Mesenchymal stem cell (in vitro differentiated cells and primary cell): ENCODE results near the gene KCNQ2.

Source experiments
- DNase-seq: peaks from one replicate; pipeline ENCODE4 v3.0.0-alpha.2; 2013
- H2AFZ ChIP-seq: one replicate; pipeline ENCODE4 v1.6.1; 2013; ENCODE audit warnings: low read depth, mild to moderate bottlenecking, control low read depth, inconsistent platforms, low read length, moderate library complexity
- H2AK5ac ChIP-seq: 2 replicates; pipeline ENCODE4 v1.6.1; 2013; ENCODE audit warnings: low read length, moderate library complexity, mild to moderate bottlenecking, inconsistent platforms; ENCODE audit not compliant: severe bottlenecking
- H2BK120ac ChIP-seq: one replicate; pipeline ENCODE4 v1.6.1; 2013; ENCODE audit warnings: low read depth, mild to moderate bottlenecking, inconsistent platforms, low read length, moderate library complexity
- H2BK12ac ChIP-seq, 2 experiments: one replicate each; pipeline ENCODE4 v1.6.1; 2013; ENCODE audit warnings: inconsistent platforms in 2 of 2, low read length in 2 of 2, mild to moderate bottlenecking in 2 of 2, moderate library complexity in 2 of 2, control low read depth in 1 of 2
- H2BK15ac ChIP-seq: one replicate; pipeline ENCODE4 v1.6.1; 2013; ENCODE audit warnings: mild to moderate bottlenecking, low read depth, inconsistent platforms; ENCODE audit not compliant: poor library complexity, severe bottlenecking
- H2BK5ac ChIP-seq: 2 replicates; pipeline ENCODE4 v1.6.1; 2013; ENCODE audit warnings: low read depth, mild to moderate bottlenecking, low read length, control low read depth, inconsistent platforms; ENCODE audit not compliant: poor library complexity, severe bottlenecking
- H3K14ac ChIP-seq, 2 experiments: one replicate each; pipeline ENCODE4 v1.6.1; 2013; ENCODE audit warnings: inconsistent platforms in 2 of 2, low read length in 2 of 2, control low read depth in 1 of 2, mild to moderate bottlenecking in 1 of 2, moderate library complexity in 1 of 2
- H3K18ac ChIP-seq, 2 experiments: one replicate each; pipeline ENCODE4 v1.6.1; 2013; ENCODE audit warnings: inconsistent platforms in 2 of 2, low read length in 2 of 2, control low read depth in 1 of 2, low read depth in 1 of 2, mild to moderate bottlenecking in 1 of 2
- H3K23ac ChIP-seq, 2 experiments: one replicate each; pipeline ENCODE4 v1.6.1; 2013; ENCODE audit warnings: inconsistent platforms in 2 of 2, low read length in 2 of 2, mild to moderate bottlenecking in 2 of 2, moderate library complexity in 2 of 2, control low read depth in 1 of 2
- H3K27ac ChIP-seq: 2 replicates; pipeline ENCODE4 v1.5.1; 2013; ENCODE audit warnings: mild to moderate bottlenecking, moderate library complexity, low read length, control low read depth, inconsistent platforms; ENCODE audit not compliant: poor library complexity, severe bottlenecking
- H3K27me3 ChIP-seq, 2 experiments: 2 replicates each; pipeline versions ENCODE4 v1.6.1 to v1.7.0; 2013; ENCODE audit warnings: low read length in 2 of 2, mild to moderate bottlenecking in 2 of 2, moderate library complexity in 2 of 2, control low read depth in 1 of 2, inconsistent platforms in 1 of 2; ENCODE audit not compliant: control insufficient read depth in 1 of 2, insufficient read depth in 1 of 2
- H3K36me3 ChIP-seq, 2 experiments: 2 replicates each; pipeline versions ENCODE4 v1.6.1 to v1.7.0; 2013; ENCODE audit warnings: low read length in 2 of 2, control low read depth in 1 of 2, inconsistent platforms in 1 of 2, low read depth in 1 of 2, mild to moderate bottlenecking in 1 of 2; ENCODE audit not compliant: insufficient read depth in 2 of 2, control insufficient read depth in 1 of 2
- H3K4ac ChIP-seq, 2 experiments: one replicate each; pipeline ENCODE4 v1.6.1; 2013; ENCODE audit warnings: inconsistent platforms in 2 of 2, low read length in 2 of 2, mild to moderate bottlenecking in 2 of 2, moderate library complexity in 2 of 2, control low read depth in 1 of 2, low read depth in 1 of 2
- H3K4me1 ChIP-seq: 2 replicates; pipeline ENCODE4 v1.6.1; 2013; ENCODE audit warnings: low read depth, low read length, control low read depth; ENCODE audit not compliant: control insufficient read depth, insufficient read depth
- H3K4me2 ChIP-seq: 2 replicates; pipeline ENCODE4 v1.6.1; 2013; ENCODE audit warnings: low read length, mild to moderate bottlenecking, inconsistent platforms; ENCODE audit not compliant: poor library complexity, severe bottlenecking
- H3K4me3 ChIP-seq, 2 experiments: 2 replicates each; pipeline versions ENCODE4 v1.5.1 to v1.7.0; 2013; ENCODE audit warnings: low read length in 2 of 2, mild to moderate bottlenecking in 2 of 2, control low read depth in 1 of 2, low read depth in 1 of 2; ENCODE audit not compliant: insufficient read depth in 1 of 2
- H3K79me1 ChIP-seq: replicated peaks from 2 replicates; pipeline ENCODE4 v1.6.1; 2013; ENCODE audit warnings: mild to moderate bottlenecking, control low read depth, low read length, inconsistent platforms; ENCODE audit not compliant: poor library complexity, severe bottlenecking
- H3K9ac ChIP-seq: 2 replicates; pipeline ENCODE4 v1.7.0; 2013; ENCODE audit warnings: mild to moderate bottlenecking, low read length, moderate library complexity
- H3K9me3 ChIP-seq: 2 replicates; pipeline ENCODE4 v1.7.0; 2013; ENCODE audit warnings: mild to moderate bottlenecking, low read length; ENCODE audit not compliant: control insufficient read depth
- H4K8ac ChIP-seq: one replicate; pipeline ENCODE4 v1.6.1; 2013; ENCODE audit warnings: inconsistent platforms, mild to moderate bottlenecking, low read length, moderate library complexity
- H4K91ac ChIP-seq: one replicate; pipeline ENCODE4 v1.6.1; 2013; ENCODE audit warnings: mild to moderate bottlenecking, low read length, inconsistent platforms
- WGBS: methylation state at CpG from one replicate; pipeline ENCODE4 v1.1.7; 2013; ENCODE audit warnings: mixed read lengths; 5-methylcytosine and 5-hydroxymethylcytosine counted together

The KCNQ2 gene

DNA sequence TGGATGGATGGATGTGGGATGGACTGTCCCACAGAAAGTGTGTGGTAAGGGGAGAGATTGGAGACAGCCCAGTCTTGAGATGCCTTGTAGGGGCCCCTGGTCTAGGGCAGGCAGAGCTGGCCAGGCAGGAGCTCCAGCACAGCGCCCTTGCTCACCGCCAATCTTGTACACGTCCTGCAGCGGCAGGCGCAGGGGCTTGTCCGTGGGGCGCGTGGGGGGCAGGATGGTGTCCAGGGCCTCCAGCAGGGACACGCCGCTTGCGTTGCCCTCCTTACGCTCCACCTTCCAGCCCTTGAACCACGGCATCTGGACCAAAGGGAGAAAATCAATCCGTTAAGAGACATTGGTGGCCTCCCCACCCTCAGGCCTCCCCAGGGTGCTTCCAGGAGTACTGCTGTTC lies 20.5 kb upstream of the KCNQ2 start:
- no peak overlapping the region for H3K18ac ChIP-seq
- peaks cover 0 to 4% of the 10 kb centered on the region in 2 experiments for H3K36me3 ChIP-seq
- H3K4me3 ChIP-seq = no peak overlapping the region
- peaks cover 24 to 59% of the 10 kb centered on the region in 2 experiments for H3K27me3 ChIP-seq
- 96% methylated on average over 14 of the region's 14 CpGs for WGBS
- no peak overlapping the region for H3K4me2 ChIP-seq
- H3K79me1 ChIP-seq = no peaks in the 10 kb centered on the region
- no peak overlapping the region for H4K91ac ChIP-seq
- no peak overlapping the region for H2AFZ ChIP-seq
- H3K4me1 ChIP-seq = peaks cover 9% of the 10 kb centered on the region
- no peak overlapping the region for H2AK5ac ChIP-seq
- H4K8ac ChIP-seq = no peak overlapping the region
- H3K14ac ChIP-seq = no peak overlapping the region
- DNase-seq = no peak
- H2BK15ac ChIP-seq = no peak overlapping the region
- H3K9me3 ChIP-seq = peaks cover 6% of the 10 kb centered on the region
- H2BK5ac ChIP-seq = no peak overlapping the region
- H3K4ac ChIP-seq = no peak overlapping the region
- H2BK120ac ChIP-seq = no peak overlapping the region
- no peak overlapping the region for H2BK12ac ChIP-seq
- no peak overlapping the region for H3K23ac ChIP-seq
- no peak overlapping the region for H3K27ac ChIP-seq
- no peak overlapping the region for H3K9ac ChIP-seq

GRCh38 chr20:63492518-63492917 lies 20.1 kb upstream of the KCNQ2 start:
- Histone ChIP-seq H3K79me1 (no peaks in the 10 kb centered on the region), H3K14ac (no peak overlapping the region), H3K9me3 (peaks cover 6% of the 10 kb centered on the region), H4K91ac (no peak overlapping the region), H3K9ac (no peak overlapping the region), H2BK120ac (no peak overlapping the region), H2BK15ac (no peak overlapping the region), H3K4me2 (no peak overlapping the region), H2AFZ (no peak overlapping the region), H3K27me3 (peaks cover 24 to 58% of the 10 kb centered on the region in 2 experiments), H3K4me3 (no peak overlapping the region), H2AK5ac (no peak overlapping the region), H3K27ac (no peak overlapping the region), H3K4me1 (peaks cover 5% of the 10 kb centered on the region), H2BK12ac (no peak overlapping the region), H3K23ac (no peak overlapping the region), H2BK5ac (no peak overlapping the region), H3K4ac (no peak overlapping the region), H3K18ac (no peak overlapping the region), H4K8ac (no peak overlapping the region), H3K36me3 (peaks cover 0 to 4% of the 10 kb centered on the region in 2 experiments)
- no peak for DNase-seq
- 84% methylated on average over 2 of the region's 2 CpGs for WGBS

DNA sequence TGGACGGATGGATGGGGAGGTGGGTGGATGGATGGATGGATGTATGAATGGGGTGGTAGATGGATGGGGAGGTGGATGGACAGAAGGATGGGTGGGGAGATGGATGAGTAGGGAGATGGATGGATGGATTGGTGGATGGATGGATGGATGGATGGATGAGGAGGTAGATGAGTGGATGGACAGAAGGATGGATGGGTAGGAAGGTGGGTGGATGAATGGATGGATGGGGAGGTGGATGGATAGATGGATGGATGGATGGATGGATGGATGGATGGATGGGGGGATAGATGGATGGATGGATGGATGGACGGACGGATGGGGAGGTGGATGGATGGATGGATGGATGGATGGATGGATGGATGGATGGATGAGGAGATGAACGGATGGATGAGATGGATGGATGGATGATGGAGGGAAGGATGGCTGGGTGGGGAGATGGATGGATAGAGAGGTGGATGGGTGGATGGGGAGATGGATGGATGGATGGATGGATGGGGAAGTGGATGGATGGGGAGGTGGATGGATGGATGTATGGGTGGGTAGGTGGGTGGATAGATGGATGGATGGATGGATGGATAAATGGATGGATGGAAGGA lies 19.3 kb upstream of the KCNQ2 start:
- peaks cover 5% of the 10 kb centered on the region for H3K4me1 ChIP-seq
- no peak overlapping the region for H2BK15ac ChIP-seq
- no peak overlapping the region for H2BK120ac ChIP-seq
- no peak overlapping the region for H2BK12ac ChIP-seq
- no peak overlapping the region for H3K14ac ChIP-seq
- no peak overlapping the region for H4K8ac ChIP-seq
- no peak overlapping the region for H2AK5ac ChIP-seq
- no peaks in the 10 kb centered on the region for H3K79me1 ChIP-seq
- no peak overlapping the region for H3K27ac ChIP-seq
- H2AFZ ChIP-seq = no peak overlapping the region
- H3K9ac ChIP-seq = no peak overlapping the region
- H4K91ac ChIP-seq = no peak overlapping the region
- no peak overlapping the region for H2BK5ac ChIP-seq
- peaks cover 0 to 4% of the 10 kb centered on the region in 2 experiments for H3K36me3 ChIP-seq
- H3K4ac ChIP-seq = no peak overlapping the region
- no peak overlapping the region for H3K18ac ChIP-seq
- H3K9me3 ChIP-seq = peaks cover 6% of the 10 kb centered on the region
- no peak overlapping the region for H3K23ac ChIP-seq
- no peak for DNase-seq
- H3K27me3 ChIP-seq = peaks cover 28 to 55% of the 10 kb centered on the region in 2 experiments
- WGBS = 57% methylated on average over 4 of the region's 4 CpGs
- no peak overlapping the region for H3K4me2 ChIP-seq
- no peak overlapping the region for H3K4me3 ChIP-seq

DNA sequence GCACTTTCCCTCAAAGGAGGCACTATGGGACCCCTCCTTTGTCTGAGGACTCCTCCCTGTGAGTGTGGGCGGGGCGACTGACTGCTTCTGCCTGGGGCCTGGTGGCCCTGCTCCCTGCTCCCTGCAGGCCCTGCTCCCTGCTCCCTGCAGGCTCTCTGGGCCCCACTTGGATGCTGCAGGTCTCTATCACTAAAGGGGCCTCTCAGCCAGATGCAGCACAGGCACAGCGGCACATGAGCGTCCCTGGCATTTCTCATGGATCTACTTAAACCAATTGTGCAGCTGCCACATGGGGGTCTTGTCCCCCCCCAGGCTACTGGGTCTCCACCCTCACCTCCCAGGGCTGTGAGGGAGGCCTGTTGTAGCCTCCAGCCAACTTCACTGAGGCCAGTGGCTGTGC lies 18.6 kb upstream of the KCNQ2 start:
- H3K23ac ChIP-seq = no peak overlapping the region

More for the DNA sequence above, 18.6 kb upstream of the KCNQ2 start:
- Histone ChIP-seq H2BK120ac (no peak overlapping the region), H3K4me1 (peaks cover 2% of the 10 kb centered on the region), H3K36me3 (peaks cover 0 to 4% of the 10 kb centered on the region in 2 experiments), H2AFZ (no peak overlapping the region), H2BK5ac (no peak overlapping the region), H4K8ac (no peak overlapping the region), H2AK5ac (no peak overlapping the region), H3K9me3 (peaks cover 6% of the 10 kb centered on the region), H3K27ac (no peak overlapping the region), H3K4me2 (no peak overlapping the region), H3K27me3 (peaks cover 28 to 56% of the 10 kb centered on the region in 2 experiments), H2BK15ac (no peak overlapping the region), H3K18ac (no peak overlapping the region), H4K91ac (no peak overlapping the region), H3K4ac (no peak overlapping the region), H3K4me3 (no peak overlapping the region), H2BK12ac (no peak overlapping the region), H3K14ac (no peak overlapping the region), H3K79me1 (no peaks in the 10 kb centered on the region), H3K9ac (no peak overlapping the region)
- WGBS = 65% methylated on average over 4 of the region's 4 CpGs
- DNase-seq = no peak
